Stimulated activated naive CD8-positive, alpha-beta T cell treated with anti-CD3 and anti-CD28 coated beads, Interleukin-15, Interleukin-2, amounts not matched to agents 100 ng/mL and 50 ng/mL, for 24 hours (primary cell): ENCODE results near the gene TIGD7.

Source experiments
- H3K27ac Mint-ChIP-seq: one replicate; pipeline ENCODE4 v1.8.0; 2021; ENCODE audit warnings: mild to moderate bottlenecking, mixed read lengths
- H3K27me3 Mint-ChIP-seq: one replicate; pipeline ENCODE4 v1.8.0; 2021; ENCODE audit warnings: mixed read lengths
- H3K36me3 Mint-ChIP-seq: one replicate; pipeline ENCODE4 v1.8.0; 2021; ENCODE audit warnings: low read depth, mixed read lengths
- H3K4me1 Mint-ChIP-seq: one replicate; pipeline ENCODE4 v1.8.0; 2021; ENCODE audit warnings: low read depth, mixed read lengths
- H3K4me3 Mint-ChIP-seq: one replicate; pipeline ENCODE4 v1.8.0; 2021; ENCODE audit warnings: mild to moderate bottlenecking, mixed read lengths
- H3K9me3 Mint-ChIP-seq: one replicate; pipeline ENCODE4 v1.8.0; 2021; ENCODE audit warnings: mixed read lengths

The TIGD7 gene, protein sequence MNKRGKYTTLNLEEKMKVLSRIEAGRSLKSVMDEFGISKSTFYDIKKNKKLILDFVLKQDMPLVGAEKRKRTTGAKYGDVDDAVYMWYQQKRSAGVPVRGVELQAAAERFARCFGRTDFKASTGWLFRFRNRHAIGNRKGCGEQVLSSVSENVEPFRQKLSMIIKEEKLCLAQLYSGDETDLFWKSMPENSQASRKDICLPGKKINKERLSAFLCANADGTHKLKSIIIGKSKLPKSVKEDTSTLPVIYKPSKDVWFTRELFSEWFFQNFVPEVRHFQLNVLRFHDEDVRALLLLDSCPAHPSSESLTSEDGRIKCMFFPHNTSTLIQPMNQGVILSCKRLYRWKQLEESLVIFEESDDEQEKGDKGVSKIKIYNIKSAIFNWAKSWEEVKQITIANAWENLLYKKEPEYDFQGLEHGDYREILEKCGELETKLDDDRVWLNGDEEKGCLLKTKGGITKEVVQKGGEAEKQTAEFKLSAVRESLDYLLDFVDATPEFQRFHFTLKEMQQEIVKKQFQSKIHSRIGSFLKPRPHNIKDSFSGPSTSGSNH

DNA sequence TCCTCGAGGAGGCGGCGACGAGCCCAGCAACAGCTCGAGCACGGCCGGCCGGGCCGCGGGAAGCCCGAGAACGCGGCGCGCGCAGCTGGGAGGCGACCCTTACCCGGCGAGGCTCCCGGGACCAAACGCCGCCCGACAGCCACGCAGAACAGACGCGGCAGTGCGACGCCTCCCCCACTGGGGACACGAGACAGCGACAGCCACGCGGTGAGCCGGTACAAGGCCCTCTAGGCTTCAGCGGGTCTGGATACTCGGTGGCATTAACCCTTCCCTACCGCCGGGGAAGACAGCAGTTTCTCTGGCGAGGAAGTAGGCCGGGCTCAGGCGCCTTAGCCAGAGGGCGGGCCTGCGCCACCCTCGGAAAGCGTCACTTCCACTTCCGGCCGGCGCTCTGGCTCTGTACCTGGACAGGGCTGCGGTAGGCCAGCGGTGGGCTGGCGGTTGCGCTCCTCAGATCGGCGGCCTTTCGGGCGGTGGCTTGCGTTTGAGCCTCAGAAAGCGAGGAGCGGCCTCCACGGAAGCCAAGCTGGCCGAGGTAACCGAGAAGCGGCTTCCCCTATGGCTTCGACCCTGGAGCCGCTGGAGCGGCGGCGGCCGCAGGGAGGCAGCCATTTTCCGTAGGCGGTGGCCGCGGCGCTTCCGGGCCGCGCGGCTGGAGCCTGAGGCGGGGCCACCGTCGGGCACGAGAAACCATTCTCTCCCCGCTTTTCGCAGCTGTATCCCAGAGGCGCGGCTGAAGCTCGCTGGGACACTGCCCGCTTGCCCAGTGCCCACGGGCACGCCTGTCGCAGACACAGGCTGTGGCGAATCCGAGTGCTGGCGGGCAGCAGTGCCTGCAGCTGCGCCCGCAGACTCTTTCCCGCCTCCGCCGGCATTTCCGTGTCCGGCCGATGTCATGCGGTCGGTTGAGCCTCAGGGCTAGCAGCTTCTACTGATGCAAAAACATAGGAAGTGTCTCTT lies at the start of gene TIGD7, which contains the start of gene ZNF75A:
TSS of gene TIGD7 (minus strand) at position 322 of the 960 bp plus-strand sequence. CDS start 4,816 bp downstream, outside the sequence.
TSS of gene ZNF75A (plus strand) at position 389 of the 960 bp plus-strand sequence. CDS start 2,932 bp downstream, outside the sequence.
- H3K27ac Mint-ChIP-seq = peak within 1 kb of the TSS; percentile 76
- H3K9me3 Mint-ChIP-seq = peaks cover 29% of the 10 kb centered on the region
- peak within 1 kb of the TSS; percentile 78 for H3K4me3 Mint-ChIP-seq
- no peaks in the 10 kb centered on the region for H3K27me3 Mint-ChIP-seq
- peaks cover 71% of the 10 kb centered on the region for H3K36me3 Mint-ChIP-seq
- H3K4me1 Mint-ChIP-seq = peaks cover 16% of the 10 kb centered on the region

DNA sequence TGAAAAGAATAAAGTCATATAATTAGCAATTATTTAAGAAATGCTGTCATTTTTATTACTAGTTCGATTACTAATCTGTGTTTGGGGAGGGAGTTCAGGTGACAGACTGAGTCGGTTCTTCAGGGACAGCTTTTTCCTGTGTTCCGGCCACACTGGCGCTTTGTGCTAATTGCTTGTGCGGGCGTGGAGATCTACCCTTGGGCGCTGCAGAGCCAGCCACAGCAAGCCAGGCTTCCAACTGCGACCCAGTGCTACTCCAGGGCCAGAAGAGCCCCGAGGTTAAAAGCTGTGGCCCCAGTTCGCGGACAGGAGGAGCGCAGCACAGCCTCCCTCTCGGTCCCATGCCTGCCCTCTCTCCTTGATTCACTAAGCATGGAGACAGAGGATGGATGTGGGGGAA lies 43.9 kb upstream of the TIGD7 start:
- no peak overlapping the region for H3K27ac Mint-ChIP-seq
- no peak overlapping the region for H3K4me3 Mint-ChIP-seq
- H3K36me3 Mint-ChIP-seq = no peaks in the 10 kb centered on the region
- no peaks in the 10 kb centered on the region for H3K4me1 Mint-ChIP-seq
- H3K27me3 Mint-ChIP-seq = no peaks in the 10 kb centered on the region
- no peaks in the 10 kb centered on the region for H3K9me3 Mint-ChIP-seq

DNA sequence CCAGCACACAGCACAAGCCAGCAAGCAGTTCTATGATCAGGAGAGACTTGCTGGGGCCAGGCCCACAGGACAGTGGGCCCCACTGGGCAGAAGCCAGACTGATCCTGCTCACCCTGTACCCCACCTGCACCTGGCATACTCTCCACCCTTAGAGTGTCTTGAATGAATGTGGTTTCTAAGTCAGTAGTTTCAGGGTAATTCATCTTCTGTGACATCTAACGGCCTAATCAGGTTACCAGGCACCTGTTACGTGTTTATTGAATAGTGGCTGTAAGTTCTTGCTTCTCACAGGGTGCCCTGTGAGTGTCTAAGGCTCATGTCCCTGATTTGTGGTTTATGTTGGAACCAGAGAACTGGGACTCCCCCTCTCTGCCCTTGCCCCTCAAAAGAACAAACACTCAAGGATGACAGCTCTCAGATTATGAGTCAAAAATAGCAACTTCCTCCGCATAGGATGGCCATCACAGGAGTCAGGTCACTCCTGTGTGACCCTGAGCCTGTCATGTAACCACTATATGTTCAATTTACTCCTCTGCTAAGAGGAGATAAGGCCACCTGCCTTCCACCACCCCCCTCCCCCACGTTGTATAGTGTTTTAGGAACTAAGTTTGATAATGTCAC lies 43.4 kb upstream of the TIGD7 start:
- Mint-ChIP-seq H3K4me3 (no peak overlapping the region), H3K9me3 (no peaks in the 10 kb centered on the region), H3K36me3 (no peaks in the 10 kb centered on the region), H3K27ac (no peak overlapping the region), H3K4me1 (no peaks in the 10 kb centered on the region), H3K27me3 (no peaks in the 10 kb centered on the region)

DNA sequence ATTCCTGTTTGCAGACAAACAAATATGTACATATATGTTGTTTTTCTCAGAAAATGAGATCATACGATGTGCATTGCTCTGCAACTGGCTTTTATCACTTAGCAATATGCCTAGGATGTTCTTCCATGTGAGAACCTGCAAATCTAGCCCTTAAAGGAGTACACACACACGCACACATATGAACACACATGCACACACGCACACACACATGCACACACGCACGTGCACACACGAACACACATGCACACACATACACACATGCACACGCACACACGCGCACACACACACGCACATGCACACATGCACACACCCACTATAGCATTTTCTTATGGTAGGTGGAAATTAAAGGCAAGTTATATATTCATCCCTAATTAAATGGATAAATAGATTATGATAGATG lies 42.4 kb upstream of the TIGD7 start:
- Mint-ChIP-seq H3K36me3 (no peaks in the 10 kb centered on the region), H3K9me3 (no peaks in the 10 kb centered on the region)

DNA sequence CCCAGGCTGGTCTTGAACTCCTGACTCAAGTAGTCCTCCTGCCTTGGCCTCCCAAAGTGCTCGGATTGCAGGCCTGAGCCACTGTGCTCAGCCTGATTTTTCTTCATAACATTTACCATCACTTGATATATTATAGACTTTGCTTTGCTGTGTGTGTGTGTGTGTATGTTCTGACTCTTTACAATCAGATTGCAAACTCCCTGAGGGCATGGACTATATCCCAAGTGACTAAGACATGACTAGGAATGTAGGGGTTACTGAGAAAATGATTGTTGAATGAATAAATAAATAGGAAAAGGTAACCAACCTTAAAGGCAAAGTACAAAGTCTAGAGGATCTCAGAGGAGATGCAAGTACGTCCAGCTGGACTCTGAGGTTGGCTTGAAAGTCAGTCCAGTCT lies 40.8 kb upstream of the TIGD7 start:
- H3K27me3 Mint-ChIP-seq = no peaks in the 10 kb centered on the region
- H3K36me3 Mint-ChIP-seq = no peaks in the 10 kb centered on the region
- H3K4me3 Mint-ChIP-seq = no peak overlapping the region
- H3K27ac Mint-ChIP-seq = no peak overlapping the region
- no peaks in the 10 kb centered on the region for H3K9me3 Mint-ChIP-seq
- no peaks in the 10 kb centered on the region for H3K4me1 Mint-ChIP-seq

More for the DNA sequence above, 42.4 kb upstream of the TIGD7 start:
- no peaks in the 10 kb centered on the region for H3K27me3 Mint-ChIP-seq
- no peaks in the 10 kb centered on the region for H3K4me1 Mint-ChIP-seq
- H3K27ac Mint-ChIP-seq = no peak overlapping the region
- no peak overlapping the region for H3K4me3 Mint-ChIP-seq

DNA sequence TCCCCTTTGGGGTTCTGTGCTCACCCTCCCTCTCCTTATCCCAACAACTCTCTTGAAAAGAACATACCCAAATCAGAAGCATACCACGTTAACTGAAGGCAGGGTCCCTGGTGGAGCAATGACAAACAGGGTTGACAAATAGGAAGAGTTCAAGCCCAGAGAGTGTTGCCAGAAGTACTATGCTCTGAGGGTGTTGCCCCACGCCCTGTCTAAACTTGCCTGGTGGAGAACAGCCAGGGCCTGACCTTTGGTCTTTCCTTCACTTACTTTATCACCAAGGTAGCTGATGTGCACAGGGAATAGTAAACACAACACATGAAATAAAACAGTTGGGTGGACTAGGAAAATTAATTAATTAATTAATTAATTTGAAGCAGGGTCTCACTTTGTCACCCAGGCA lies 23.4 kb upstream of the TIGD7 start:
- Mint-ChIP-seq H3K9me3 (peaks cover 19% of the 10 kb centered on the region), H3K27me3 (no peaks in the 10 kb centered on the region), H3K36me3 (no peaks in the 10 kb centered on the region), H3K4me1 (no peaks in the 10 kb centered on the region), H3K27ac (no peak overlapping the region), H3K4me3 (no peak overlapping the region)

DNA sequence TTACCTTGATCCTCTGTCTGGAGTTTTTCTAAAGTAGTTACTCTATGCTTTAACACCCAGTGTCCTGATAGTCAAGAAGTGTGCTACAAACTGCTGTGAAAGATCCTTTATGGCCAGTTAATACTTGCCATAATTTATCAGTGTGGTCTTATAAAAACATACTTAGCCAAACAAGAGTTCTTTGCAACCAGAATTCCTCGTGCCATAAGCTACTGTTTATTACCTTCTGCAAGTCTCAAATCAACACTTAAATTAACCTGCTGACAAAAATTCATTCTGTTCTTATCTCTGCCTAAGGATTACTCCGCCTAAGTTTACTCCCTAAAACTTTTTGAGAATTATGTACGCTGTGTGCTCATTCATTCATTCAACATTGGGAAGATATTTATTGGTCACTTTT lies 22.9 kb upstream of the TIGD7 start:
- Mint-ChIP-seq H3K27ac (no peak overlapping the region), H3K4me3 (no peak overlapping the region), H3K9me3 (peaks cover 19% of the 10 kb centered on the region), H3K4me1 (no peaks in the 10 kb centered on the region), H3K36me3 (no peaks in the 10 kb centered on the region), H3K27me3 (no peaks in the 10 kb centered on the region)

DNA sequence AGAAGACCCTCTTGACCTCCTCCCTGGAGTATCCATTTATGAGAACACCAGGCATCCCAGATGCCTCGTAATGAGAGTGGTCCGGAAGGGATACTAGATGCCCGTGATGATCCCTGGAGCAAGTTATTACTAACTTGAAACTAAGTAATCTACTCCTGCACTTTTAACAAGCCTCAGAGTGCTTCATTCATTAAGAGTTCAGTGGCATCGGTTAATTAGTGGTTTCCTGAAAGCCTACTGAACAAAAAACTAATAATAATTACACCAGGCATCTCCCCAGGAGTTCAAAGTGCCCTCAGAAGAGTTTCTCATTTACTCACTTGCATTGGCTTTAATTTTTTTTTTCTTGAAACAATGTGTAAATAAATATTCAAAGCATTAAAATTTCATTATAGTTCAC lies 22.3 kb upstream of the TIGD7 start:
- H3K4me3 Mint-ChIP-seq = no peak overlapping the region
- H3K27ac Mint-ChIP-seq = no peak overlapping the region
- no peaks in the 10 kb centered on the region for H3K4me1 Mint-ChIP-seq
- H3K36me3 Mint-ChIP-seq = no peaks in the 10 kb centered on the region
- peaks cover 19% of the 10 kb centered on the region for H3K9me3 Mint-ChIP-seq
- H3K27me3 Mint-ChIP-seq = no peaks in the 10 kb centered on the region

DNA sequence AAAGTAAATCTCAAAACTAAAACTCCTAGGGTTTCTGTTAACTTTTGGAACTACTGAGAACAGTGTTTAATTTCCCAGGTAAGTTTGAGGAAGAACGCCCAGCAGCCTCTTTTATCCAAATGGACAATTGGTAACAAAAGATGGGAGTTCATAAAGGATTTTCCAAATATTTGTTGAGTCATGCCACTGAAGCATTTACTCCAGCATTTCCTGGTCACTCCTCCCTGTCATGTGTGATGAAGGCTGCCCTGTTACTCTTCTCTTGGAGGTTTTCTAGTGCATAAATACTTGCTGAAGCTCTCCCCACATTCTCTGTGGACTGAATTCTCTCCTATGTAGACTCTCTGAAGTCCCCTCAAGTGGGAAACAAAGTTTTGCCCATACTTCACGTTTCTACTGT lies 16.6 kb upstream of the TIGD7 start:
- no peaks in the 10 kb centered on the region for H3K27me3 Mint-ChIP-seq
- peaks cover 43% of the 10 kb centered on the region for H3K9me3 Mint-ChIP-seq
- peaks cover 38% of the 10 kb centered on the region for H3K36me3 Mint-ChIP-seq
- no peak overlapping the region for H3K27ac Mint-ChIP-seq
- no peaks in the 10 kb centered on the region for H3K4me1 Mint-ChIP-seq
- H3K4me3 Mint-ChIP-seq = no peak overlapping the region

DNA sequence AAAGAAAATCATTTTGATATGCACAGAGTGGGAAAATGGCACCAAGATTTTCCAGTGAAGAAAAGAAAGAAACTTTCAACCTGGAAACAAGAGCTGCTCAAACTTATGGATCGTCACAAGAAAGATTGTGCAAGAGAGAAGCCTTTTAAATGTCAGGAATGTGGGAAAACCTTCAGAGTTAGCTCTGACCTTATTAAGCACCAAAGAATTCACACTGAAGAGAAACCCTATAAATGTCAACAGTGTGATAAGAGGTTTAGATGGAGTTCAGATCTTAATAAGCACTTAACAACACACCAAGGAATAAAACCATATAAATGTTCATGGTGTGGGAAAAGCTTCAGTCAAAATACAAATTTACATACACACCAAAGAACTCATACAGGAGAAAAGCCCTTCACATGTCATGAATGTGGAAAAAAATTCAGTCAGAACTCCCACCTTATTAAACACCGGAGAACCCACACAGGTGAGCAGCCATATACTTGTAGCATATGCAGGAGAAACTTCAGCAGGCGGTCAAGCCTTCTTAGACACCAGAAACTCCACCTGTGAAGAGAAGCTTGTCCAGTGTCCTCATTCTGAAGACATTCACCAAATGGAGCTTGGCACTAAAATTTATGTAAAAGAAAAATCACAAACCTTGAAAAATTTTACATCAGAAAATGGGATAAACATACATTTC lies 12.2 kb upstream of the TIGD7 start:
- H3K9me3 Mint-ChIP-seq = peaks cover 73% of the 10 kb centered on the region
- H3K36me3 Mint-ChIP-seq = peaks cover 82% of the 10 kb centered on the region
- no peak overlapping the region for H3K4me3 Mint-ChIP-seq
- H3K27me3 Mint-ChIP-seq = no peaks in the 10 kb centered on the region
- H3K27ac Mint-ChIP-seq = no peak overlapping the region
- H3K4me1 Mint-ChIP-seq = no peaks in the 10 kb centered on the region

DNA sequence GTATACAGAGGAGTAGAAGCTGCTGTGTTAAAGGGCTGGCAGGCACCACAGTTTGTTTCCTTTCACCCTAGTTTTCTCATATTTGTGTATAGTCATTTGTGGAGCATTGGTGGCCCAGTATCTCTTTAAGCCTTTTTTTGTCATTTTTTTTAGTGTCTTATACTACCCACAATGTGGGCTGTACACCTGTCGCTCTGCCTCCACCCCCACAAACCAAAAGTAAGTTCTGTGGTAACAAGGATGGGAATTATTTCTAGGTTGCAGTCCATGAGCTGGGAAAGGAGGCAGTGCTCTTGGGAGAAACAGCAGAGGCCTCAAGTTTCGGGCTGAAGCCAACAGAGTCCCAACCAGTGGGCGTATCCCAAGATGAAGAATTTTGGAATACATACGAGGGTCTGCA lies 6.3 kb upstream of the TIGD7 start:
- Mint-ChIP-seq H3K9me3 (peaks cover 51% of the 10 kb centered on the region), H3K4me1 (peaks cover 4% of the 10 kb centered on the region), H3K4me3 (no peak overlapping the region), H3K27me3 (no peaks in the 10 kb centered on the region), H3K27ac (no peak overlapping the region), H3K36me3 (peaks cover 94% of the 10 kb centered on the region)

DNA sequence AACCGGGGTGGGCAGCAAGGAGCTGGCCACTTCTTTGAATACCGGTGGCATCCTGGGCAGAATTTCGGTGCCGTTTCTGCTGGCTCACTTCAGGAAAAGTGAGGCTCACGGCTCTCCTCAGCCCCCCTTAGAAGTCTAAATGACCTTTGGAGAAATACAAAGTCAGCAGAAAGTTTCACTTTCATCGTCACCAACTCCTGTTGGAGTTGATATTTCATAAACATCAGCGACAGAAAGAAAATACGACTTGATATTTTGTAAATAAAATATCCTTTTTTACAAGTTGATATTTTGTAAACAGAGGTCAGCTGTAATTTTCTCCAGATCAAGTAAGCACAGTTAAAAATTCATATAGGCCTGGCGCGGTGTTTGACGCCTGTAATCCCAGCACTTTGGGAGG lies 848 bp upstream of the TIGD7 start:
- H3K27me3 Mint-ChIP-seq = no peaks in the 10 kb centered on the region

DNA sequence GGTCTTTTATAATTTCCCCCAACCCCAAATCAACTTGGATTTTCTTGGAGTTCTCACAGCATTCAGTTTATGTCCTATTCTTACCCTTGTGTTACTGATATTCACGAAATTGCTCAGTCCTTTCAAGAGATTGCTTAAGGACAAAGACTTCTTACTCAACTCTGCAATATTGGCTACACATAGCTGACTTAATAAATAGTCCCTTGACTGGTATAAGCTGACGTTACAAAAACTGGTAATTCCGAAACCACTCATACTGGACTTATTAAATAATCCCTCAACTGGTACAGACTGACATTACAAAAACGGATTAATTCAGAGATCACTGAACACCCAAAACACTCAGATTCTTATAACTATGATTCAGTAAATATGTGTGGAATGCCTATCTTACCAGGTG lies 860 bp downstream of the TIGD7 start:
- peak overlapping the region; percentile 78 for H3K4me3 Mint-ChIP-seq
- H3K9me3 Mint-ChIP-seq = peaks cover 39% of the 10 kb centered on the region
- peaks cover 16% of the 10 kb centered on the region for H3K4me1 Mint-ChIP-seq
- peaks cover 71% of the 10 kb centered on the region for H3K36me3 Mint-ChIP-seq
- no peaks in the 10 kb centered on the region for H3K27me3 Mint-ChIP-seq
- peak overlapping the region; percentile 75 for H3K27ac Mint-ChIP-seq

More for the DNA sequence above, 848 bp upstream of the TIGD7 start:
- H3K36me3 Mint-ChIP-seq = peaks cover 71% of the 10 kb centered on the region
- peak overlapping the region; percentile 76 for H3K27ac Mint-ChIP-seq
- H3K4me3 Mint-ChIP-seq = peak overlapping the region; percentile 78
- peaks cover 16% of the 10 kb centered on the region for H3K4me1 Mint-ChIP-seq
- H3K9me3 Mint-ChIP-seq = peaks cover 22% of the 10 kb centered on the region

DNA sequence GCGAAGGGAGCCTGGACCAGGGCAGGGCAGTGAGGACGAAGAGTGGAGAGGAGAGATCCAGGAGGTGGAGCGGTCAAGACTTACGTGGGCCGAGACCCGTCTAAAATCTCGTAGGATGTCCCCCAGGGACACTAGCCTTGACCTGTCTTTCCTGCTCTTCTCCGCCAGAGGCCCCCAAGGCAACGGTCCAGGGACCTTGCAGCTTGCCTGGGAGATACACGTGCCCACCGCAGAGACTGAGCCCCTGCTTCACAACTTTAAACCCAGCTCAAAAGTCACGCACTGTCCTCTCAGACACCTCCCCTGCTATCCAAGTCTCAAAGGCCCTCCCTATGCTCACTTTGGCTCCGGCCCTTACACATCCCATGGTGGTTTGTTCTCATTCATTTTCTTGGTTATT lies 9.4 kb downstream of the TIGD7 start:
- no peak overlapping the region for H3K4me3 Mint-ChIP-seq
- no peaks in the 10 kb centered on the region for H3K4me1 Mint-ChIP-seq
- peaks cover 80% of the 10 kb centered on the region for H3K36me3 Mint-ChIP-seq
- no peaks in the 10 kb centered on the region for H3K27me3 Mint-ChIP-seq
- peaks cover 64% of the 10 kb centered on the region for H3K9me3 Mint-ChIP-seq
- H3K27ac Mint-ChIP-seq = no peak overlapping the region
